ENCODE data around the gene SLC34A3.
"Not testable (repeated sequence)": the region's sequence is repeated elsewhere in the genome, so short reads cannot be mapped to it uniquely, and the experiment has no call there.

The SLC34A3 gene

GRCh38 chr9:137243626-137244485 lies 13.2 kb downstream of the SLC34A3 start:
- DNase-seq, result no peak

DNA sequence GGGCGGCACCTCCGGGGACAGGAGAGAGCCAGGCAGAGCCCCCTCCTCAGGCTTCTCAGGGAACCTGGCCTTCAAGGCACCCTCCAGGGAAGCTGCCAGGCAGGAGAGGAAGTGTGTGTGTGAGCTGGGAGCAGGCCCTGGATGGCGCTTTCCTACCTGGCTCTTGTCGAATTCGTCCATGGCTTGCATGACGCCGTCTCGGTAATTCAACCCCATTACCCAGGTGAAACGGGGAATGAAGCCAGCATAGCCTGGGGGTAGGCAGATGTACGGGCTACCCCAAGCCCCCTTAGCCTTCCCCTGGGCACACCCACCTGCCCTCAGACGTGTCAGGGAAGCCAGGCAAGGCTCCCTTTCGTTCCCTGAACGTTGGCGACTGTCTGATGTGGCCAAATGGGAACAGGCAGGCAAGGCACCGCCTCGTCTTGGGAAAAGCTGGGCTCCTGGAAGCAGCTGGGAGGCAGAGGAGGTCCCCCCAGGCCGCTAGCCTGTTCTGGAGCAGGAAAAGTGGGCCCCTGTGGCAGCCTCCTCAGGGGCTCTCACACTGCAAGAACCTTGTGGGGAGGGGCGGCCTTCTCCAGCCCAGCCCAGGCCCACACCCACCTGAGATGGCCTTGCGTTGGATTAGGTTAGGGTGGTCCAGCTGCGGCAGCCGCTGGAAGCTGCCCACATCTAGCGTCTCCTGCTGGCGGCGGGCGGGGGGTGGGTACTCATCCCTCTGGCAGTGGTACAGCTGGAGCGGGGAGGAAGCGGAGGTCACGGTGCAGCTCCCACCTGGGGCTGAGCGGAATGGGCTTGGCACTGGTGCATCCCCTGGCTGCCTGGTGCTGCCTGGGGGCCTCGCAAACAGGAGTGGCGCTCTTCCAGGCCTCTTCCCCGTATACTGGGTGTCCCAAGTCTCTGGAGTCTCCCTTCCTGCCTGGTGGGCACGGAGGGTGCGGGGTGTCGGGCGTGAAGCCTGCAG lies 14.1 kb downstream of the SLC34A3 start:
- DNase-seq, result no peak

- no peak for DNase-seq
Measured at GRCh38 chr9:137245450-137246421, 15.0 kb downstream of the SLC34A3 start.

DNA sequence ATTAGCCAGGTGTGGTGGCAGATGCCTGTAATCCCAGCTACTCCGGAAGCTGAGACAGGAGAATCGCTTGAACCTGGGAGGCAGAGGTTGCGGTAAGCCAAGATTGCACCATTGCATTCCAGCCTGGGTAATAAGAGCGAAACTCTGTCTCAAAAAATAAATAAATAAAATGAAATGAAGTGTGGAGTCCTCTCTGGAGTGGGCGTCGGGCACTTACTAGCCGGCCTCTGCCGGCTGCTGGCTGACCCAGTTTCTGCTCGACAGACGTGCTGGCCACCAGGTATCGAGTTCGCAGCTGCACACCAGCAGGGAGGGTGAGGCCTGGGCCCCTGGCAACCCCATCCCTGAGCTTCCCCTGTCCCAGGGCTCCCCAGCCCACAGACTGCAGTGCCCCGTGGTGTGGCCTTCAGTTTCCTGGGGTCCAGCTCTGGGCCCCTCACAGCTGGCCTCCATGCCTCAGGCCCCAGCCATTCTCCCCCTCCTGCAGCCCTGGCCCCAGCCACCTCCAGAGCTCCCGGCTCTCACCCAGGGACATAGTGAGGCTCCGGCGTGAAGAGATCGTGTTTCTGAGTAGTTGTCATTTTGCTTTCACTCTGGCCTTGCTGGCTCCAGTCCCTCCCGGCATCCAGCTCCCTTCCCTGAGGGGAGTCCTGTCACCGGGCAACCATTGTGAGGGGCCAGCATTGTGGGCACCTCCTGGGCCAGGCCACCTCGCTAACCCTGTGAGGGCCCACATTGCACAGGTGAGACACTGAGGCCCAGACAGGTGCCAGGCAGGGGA lies 16.6 kb downstream of the SLC34A3 start:
- no peak for DNase-seq

DNA sequence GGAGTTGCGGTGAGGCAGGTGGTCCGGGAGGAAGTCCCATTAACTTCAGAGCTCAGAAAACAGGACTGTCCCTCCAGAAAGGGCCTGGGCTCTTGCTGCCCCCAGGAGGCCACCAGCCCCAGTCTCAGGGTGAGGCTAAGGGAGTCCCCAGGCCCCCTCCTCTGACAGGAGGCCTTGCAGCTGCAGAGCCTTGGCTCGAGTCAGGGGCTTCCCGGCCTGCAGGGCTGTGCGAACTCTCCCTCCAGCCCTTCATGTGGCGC lies 17.1 kb downstream of the SLC34A3 start:
- DNase-seq, result no peak

GRCh38 chr9:137250329-137251193 lies 19.9 kb downstream of the SLC34A3 start:
- DNase-seq, result no peak

DNA sequence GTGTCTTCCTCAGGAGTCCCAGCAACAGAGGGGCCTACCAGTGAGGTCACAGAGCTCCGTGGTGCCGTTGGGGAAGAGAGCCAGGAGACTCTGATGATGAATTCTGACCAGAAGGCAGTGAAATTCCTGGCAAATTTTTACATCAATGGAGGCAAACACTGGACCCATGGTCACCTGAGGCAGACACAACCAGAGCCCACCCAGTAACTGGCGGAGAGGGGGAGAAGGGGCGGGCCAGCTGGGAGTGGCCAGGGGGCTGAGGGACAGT lies 20.4 kb downstream of the SLC34A3 start, which contains the start of gene STPG3:
Gene STPG3, plus strand, starts transcription at position 93 of the 268 bp plus-strand sequence. Its CDS starts 1 bp downstream, at position 94.
- DNase-seq, result no peak

GRCh38 chr9:137251490-137252268 lies 21.0 kb downstream of the SLC34A3 start:
- DNase-seq, result no peak

- no peak for DNase-seq
Measured at GRCh38 chr9:137252555-137253506, 22.1 kb downstream of the SLC34A3 start.

DNA sequence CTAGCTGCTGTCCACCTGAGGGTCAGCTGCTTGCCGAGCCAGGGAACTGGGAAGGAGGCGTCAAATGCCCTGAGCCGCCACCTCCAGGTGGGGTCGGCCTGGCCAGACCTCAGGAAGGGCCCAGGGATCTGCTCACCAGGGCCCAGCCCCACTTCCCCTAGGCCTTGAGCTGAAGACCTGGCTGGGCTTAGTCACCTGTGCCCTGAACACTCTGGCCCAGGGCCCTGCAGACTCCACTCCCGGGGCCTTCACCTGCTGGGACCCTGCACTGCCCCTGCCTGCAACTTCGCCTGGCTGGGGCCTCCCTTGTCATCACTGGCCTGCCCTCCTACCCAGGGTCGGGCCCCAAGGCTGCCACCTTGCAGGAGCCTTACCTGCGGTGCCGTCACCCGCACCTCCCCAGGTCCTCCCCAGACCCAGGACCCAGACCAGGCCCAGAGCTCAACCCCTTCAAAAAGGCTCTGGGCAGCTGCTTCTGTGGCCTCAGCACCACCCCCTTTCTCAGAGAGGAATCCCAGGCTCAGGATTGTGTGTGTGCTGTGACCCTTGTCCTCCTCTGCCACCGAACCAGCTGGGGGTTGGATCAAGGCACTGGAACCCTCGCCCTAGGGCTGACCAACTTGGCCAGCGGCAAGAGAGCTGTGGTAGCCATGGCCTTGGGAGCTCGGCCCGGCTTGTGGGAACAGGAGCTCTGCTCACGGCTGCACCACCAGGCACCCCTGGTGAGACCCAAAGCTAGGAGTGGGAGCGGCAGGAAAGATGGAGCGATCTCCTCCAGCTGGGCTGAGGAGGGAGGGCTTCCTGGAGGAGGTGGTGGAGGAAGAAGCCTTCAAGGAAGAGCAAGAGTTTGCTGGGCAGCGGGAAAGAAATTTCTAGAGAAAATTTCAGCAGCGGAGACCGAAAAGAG lies 23.3 kb downstream of the SLC34A3 start:
- no peak for DNase-seq

DNA sequence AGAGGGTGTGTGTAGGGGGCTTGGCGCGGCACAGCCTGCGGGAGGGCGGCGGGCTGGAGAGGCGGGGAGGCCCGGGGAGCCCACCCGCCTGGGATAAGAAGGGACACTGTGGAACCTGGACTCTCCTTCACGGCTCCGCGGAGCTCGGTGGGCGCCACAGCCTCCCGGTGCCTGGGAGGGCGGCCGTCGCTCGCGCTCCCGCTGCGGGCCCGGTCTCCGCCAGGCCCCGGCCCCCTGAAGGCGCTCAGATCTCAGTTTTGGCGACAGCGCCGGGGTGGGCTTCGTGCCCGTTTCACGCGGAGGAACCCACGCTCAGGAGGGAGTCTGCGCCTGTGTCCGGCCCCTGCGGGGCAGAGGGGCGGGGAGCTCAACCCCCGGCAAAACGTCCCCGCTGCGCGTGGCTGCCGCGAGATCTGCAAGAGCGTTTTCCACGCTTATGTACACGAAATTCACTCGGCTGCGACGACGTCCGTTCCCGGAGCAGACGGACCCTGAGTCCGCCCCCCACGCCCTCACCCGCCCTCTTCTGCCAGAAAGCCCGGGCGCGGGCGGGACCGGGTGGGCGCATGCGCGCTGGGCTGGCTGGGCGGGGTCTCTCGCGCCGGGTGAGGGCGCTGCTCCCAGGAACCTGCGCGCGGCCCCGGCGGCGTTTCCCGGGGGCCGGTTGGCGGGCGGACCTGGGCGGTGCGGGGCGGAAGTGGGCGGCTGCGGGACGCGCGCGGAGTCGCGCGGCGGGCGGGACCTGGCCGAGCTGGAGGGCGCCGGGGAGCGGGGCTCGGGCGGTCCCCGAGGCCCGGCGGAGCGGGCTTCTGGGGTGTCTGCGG lies 24.1 kb downstream of the SLC34A3 start, which contains the start of gene NELFB:
Gene NELFB, plus strand, starts transcription at position 704 of the 824 bp plus-strand sequence.
- DNase-seq, result peak; percentile 96

- DNase-seq, result peak; percentile 50
Measured at GRCh38 chr9:137255448-137256114, 24.9 kb downstream of the SLC34A3 start.

DNA sequence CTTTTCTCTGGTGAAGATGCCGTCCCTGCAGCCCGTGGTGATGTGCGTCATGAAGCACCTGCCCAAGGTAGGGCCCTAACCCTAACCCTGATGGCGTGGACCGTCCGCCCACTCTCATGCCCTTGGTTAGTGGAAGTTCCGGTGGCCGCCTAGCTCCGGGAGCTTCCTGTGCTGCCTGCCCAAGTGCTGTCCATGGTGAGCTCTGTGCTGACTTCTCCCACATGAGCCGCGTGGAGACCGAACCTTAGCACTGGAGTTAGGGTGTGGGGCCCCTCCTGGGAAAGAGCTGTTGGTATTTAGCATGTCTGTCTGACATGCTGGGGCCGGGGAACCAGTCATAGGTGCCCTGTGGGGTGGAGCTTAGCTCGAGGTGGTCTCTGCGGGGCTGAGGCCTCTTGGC lies 25.7 kb downstream of the SLC34A3 start:
- DNase-seq, result no peak

DNA sequence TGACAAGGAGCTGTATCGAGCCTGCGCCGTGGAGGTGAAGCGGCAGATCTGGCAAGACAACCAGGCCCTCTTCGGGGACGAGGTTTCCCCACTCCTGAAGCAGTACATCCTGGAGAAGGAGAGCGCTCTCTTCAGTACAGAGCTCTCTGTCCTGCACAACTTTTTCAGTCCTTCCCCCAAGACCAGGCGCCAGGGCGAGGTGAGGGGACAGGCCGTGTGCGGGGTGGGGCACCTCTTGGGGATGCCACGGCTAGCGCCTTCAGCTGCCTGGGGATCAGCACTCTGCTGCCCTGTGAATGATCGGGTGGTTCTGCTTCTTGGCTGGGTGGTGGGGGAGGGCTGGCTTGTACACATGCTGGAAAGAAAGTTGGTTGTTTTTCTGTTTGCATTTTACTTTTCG lies 26.2 kb downstream of the SLC34A3 start:
- no peak for DNase-seq

DNA sequence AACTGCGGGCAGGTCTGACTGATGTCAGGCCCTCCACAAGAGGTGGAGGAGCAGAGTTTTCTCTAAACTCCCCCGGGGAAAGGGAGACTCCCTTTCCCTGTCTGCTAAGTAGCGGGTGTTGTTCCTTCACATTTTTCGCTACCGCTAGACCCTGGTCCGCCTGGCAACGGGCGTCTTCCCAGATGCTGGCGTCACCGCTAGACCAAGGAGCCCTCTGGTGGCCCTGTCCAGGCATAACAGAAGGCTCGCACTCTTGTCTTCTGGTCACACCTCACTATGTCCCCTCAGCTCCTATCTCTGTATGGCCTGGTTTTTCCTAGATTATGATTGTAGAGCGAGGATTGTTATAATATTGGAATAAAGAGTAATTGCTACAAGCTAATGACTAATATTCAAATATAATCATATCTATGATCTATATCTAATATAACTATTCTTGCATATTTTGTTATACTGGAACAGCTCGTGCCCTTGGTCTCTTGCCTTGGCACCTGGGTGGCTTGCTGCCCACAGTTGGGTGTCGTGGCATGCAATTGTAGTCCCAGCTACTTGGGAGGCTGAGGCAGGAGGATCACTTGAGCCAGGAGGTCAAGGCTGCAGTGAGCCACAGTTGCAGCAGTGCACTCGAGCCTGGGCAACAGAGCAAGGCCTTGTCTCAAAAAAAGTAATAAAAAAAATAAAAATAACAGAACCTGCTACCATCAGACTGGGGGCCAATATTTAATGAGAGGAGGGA lies 31.6 kb downstream of the SLC34A3 start:
- not testable (repeated sequence) for DNase-seq

GRCh38 chr9:137262909-137263285 lies 32.2 kb downstream of the SLC34A3 start:
- DNase-seq, result no peak

Data from activated CD4-positive, alpha-beta T cell treated with anti-CD3 and anti-CD28 coated beads for 48 hours (primary cell).